Stimulated activated CD4-positive, alpha-beta T cell treated with anti-CD3 and anti-CD28 coated beads, Interleukin-4, amount 100 ng/mL, for 1 hour (primary cell): ENCODE measurements around the gene MYL12B.
"Not testable (repeated sequence)": the region's sequence is repeated elsewhere in the genome, so short reads cannot be mapped to it uniquely, and the experiment has no call there.

ENCODE experiments used
- DNase-seq: peaks from one replicate; pipeline ENCODE4 v3.0.0-alpha.2; 2020

Gene MYL12B

DNA sequence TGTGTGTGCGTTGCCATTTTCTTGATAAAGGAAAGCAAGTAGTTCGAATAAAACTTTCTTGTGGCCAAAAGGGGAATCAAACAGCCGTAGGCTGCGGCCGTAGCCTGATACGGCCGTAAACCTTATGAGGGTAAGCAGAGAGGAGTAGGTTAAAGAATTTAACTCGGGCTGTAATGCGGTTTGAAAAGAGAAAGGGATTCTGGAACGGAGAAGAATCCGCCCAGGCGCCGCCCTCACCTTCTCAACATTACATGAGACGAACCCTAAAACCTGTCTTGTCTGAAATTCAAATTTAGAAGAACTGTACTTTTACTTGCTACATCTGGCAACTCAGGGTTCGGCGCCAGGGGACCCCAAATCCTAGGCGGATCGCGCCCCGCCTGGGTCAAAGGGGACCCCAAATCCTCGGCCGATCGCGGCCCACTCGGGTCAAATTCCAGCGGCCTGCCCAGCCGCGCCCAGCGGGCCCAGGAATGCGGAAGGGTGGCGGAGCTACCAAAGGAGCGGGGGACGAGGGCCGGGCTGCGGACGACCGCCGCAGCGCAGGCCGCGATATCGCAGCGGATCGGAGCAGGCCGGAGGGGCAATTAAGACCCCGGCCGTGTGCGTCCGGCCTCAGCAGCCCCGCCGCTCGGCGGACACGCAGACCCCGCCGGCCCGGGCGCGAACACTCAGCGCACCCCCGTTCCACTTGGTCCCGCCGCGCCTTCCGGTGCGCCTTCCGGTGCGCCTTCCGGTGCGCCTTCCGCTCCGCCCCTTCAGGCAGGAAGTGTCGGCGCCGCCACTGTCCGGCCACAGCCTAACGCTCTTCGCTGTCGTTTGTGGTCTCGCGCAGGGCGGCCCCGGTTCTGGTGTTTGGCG, at the start of gene MYL12B:
Gene MYL12B, plus strand, starts transcription at position 761 of the 861 bp plus-strand sequence. CDS start 10,766 bp downstream, outside the sequence.
- peak; percentile 77 for DNase-seq

DNA sequence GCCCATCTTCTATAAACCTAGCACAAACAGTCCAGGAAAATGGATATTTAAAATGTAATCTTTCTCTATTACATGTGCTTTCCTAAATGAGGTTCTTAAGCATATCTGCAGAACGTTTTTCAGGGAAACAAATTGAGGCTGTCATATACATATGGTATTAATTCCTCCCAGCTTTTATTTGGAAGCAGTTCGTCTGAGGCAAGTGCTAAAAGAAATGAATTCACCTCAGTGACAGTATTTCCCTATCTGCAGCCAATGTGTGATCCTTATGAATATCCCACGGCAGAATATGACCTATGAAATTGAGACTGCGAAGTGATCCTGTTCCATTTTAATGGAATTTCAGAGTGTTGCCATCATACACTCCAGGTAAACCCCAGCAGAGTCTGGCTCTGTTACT, 49.3 kb upstream of the MYL12B start:
- no peak for DNase-seq

DNA sequence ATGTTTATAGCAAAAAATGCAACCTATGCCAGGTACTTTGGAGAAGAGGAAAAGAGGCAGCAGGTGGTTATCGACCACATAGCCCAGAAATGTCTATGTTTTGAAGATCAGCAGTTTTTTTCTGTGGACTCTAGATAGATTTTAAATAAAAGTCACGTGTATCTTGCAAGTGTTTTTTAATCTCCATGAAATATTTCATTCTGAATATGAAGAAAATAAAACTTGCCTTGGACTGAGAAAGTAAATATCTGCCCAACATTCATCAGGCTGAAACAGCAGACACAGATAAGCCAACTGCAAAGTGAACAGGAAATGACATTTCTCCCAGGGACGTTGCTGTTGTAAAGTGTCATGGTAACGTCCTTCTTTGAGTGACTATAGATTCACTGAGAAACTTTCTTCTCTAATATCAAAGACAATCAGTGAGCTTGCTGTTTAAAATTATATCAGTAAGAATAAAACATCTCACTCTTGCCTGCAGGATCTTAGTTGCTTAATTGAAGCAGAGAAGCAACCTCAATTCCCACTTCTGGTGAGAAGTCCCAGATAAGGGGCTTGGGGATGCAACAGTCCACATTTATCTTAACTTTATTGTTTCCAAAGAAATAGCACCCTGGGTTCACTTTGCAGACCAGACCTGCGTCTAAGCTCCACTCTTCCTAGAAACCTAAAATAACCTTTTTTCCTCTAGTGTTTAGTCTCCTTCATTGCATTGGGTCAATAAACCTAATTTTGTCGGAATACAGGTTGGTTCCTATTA, 48.5 kb upstream of the MYL12B start:
- no peak for DNase-seq

DNA sequence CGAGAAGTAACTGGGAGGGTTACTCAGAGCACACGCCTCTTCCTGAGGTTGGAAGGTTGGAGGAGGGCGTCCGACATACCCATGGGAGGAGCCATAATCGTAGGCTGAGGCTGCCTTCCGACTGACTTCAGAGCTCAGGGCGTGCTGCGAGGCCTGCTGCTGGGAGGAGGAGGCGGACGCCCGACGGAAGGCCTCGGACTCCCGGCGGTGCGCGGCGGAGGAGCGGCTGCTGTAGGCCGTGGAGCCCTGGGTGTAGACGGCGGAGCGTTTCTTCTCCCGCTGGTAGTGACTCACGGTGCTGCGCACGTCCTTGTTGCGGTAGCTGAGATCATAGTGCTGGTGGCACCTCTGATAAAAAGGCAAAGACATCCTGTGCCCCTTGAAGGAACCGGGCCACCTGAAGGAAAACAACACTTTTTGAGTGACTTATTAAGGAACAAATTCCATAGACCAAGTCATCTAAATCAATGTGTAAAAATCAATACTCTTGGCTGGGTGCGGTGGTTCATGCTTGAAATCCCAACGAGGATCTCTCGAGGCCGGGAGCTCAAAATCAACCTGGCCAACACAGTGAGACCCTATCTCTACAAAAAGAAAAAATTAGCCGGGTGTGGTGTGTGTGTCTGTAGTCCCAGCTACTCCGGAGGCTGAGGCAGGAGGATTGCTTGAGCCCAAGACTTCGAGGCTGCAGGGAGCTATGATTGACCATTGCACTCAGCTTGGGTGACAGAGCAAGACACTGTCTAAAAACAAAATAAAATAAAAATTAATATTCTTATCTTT, 46.9 kb upstream of the MYL12B start:
- DNase-seq = no peak

DNA sequence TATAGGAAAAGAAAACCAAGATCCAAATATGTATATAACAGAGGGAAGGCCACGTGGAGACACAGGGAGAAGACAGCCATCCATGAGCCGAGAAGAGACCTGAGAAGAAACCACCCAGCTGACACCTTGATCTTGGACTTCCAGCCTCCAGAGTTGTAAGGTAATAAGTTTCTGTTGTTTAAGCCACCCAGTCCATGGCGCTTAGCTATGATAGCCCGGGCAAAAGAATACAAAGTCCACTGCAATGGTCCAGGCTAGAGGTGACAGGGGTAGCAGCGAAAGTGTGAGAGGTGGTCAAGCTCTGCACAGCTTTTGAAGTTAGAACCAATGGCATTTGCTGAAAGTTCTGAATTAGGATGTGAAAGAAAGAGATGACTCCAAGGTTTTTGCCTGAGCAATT, 44.9 kb upstream of the MYL12B start:
- no peak for DNase-seq

DNA sequence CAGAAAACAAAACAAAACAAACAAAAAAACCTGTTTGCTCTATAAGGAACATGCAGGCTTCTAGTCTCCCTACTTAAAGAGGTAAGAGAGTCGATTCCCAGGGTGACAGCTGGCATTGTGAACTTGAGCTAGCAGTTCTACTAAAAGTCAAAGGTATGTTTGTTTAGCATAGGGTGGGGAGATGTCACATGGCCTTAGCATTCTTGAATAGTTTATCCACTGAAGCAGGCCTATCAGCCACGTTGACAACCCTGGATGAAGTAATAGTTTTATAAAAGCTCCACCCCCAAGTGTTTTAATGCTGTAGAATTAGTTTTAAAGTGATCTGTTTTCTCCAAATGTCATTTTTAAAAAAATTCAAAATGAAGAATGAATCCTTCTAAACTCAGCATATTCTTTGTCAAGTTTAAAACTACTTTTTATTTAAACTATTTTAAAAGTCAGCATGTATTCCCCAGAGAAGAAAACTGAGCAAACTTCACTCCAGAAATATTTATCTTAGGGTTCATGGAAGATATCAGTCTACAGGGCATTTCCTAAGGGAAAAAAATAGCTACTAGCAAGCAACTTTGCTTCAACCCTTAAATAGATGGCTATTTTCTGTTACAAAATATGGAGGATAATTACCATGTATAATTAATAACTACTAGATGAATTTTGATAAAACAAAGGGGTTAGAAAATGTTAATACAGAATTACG, 43.8 kb upstream of the MYL12B start:
- DNase-seq = no peak

DNA sequence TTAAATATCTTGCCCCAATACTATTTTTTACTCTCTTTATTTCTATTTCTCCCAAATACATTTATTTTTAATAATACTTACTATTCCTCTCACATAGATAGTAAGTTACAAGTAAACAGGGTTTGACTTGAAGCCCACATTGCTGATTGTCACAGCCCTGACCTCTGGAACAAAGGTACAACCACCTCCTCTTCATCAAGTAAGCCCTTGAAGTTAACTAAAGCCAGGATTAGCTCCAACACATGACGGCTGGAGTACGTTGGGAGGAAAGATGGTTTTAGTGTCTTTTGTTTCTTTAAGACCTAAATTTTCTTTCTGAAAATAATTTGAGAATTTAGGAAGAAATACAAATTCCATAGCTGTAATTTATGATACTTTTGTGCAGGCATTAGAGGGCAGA, 43.1 kb upstream of the MYL12B start:
- no peak for DNase-seq

DNA sequence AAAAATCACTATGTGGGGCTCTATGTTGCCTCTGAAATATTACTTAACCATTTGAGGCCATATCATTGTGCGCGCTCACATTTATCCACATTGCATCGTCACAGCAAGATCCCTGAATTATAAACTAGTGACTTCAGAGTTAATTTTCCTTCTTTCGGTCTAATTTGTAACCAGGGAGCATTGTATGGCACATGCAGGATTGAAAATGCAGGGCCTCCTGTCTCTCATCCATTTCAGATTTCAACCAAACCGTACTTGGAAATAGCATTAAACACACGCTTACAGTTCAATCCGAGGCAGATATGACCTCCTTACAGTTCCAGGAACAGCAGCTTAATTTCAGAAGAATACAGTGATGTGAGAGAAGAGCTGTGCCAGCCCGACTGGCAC, 42.7 kb upstream of the MYL12B start:
- no peak for DNase-seq

DNA sequence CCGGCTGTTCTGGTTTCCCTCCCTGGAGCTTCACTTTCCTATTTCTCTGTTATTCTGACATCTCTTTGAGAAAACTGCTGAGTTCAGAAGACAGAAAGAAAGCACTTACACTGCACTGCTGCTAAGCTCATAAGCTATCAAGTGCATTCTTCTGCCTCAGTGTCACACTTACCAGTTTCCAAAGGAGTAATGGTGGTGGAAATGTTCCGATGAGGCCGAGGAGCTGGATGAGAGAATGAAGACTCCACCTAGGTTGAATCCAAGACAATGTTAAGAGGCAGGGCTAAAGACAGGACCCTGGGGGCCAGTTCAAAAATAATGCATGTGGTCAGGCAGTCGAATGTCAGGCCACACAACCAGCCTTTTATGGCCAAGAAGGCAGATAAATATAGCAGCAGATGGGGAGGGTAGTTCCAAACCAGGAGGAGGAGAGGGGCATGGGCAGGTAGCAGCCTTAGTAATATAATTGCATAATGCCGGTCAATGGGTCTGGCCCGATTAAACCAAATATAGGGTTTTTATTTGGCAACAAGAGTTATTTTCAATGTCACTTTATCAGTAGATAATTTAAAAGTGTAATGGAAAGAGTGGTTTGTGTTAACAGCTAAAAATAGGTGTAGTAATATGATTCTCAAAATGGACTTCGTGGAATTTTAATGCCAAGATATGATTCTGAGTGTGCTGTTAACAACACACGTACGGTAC, 42.1 kb upstream of the MYL12B start, which contains the start of gene MYOM1:
Gene MYOM1, minus strand, starts transcription at position 338 of the 705 bp plus-strand sequence. CDS start 4,745 bp downstream, outside the sequence.
- DNase-seq = no peak

DNA sequence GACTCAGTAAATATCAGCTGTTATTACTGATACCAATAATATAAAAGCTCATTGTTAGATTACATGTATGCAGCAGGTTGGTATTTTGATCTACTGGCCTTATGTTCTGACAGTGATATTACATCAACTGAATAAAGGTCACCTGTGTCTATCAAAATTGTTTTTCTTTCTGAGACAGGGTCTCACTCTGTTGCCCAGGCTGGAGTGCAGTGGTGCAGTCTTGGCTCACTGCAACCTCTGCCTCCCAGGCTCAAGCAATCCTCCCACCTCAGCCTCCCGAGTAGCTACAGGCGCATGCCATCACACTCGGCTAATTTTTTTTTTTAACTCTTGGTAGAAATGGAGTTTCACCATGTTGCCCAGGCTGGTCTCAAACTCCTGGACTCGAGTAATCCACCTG, 41.1 kb upstream of the MYL12B start:
- DNase-seq = not testable (repeated sequence)

DNA sequence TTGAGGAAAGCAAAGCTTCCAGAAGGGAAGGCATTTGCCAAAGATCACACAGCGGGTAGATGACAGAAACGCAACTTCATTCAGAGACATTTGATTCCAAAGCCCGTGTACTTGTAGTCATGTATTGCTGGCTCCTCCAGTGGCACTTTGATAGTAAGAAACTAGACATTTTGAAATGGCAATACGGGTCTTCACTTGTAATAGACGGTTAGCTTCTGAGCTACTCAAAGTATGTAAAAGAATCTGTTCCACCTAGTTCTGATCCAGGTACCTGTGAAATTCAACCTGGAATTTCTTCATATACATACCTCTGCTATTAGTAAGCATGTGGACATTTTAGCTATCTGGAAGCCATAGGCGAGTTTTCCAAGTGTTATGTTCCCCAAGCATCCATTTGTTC, 40.4 kb upstream of the MYL12B start:
- no peak for DNase-seq

DNA sequence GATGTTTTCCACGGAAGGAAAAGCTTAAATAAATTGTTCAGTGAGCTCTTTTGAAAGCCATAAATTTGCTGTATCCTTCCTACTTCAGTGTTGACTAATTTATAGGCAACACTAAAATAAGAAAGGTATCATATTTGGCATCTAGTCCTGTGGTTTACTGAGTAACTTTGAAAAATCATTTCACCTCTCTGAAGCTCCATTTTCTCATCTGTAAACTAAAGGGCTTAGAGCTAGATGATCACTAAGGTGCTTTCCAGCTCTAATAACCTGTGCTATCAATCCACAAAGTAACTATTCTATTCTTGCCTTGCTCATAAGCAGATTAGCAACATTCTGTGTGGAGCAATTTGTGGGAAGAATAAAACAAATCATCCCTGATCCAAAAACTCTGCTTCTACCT, 38.6 kb upstream of the MYL12B start:
- DNase-seq = no peak

DNA sequence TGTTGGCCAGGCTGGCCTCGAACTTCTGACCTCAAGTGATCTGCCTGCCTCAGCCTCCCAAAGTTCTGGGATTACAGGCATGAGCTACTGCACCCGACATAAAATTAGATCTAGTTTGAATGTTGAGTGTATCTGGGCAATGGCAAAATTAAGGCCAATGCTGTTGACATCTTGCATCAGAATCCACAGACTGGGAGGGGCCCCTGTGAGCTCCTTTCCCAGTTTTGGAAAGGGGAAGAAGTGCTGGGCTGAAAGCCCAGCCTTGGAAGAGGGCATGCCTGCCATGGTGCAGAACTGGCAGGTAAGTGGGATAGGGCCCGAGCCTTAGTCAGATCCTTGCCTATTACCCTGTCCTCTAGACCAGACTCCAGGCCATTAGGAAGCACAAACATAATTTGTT, 37.7 kb upstream of the MYL12B start:
- no peak for DNase-seq

DNA sequence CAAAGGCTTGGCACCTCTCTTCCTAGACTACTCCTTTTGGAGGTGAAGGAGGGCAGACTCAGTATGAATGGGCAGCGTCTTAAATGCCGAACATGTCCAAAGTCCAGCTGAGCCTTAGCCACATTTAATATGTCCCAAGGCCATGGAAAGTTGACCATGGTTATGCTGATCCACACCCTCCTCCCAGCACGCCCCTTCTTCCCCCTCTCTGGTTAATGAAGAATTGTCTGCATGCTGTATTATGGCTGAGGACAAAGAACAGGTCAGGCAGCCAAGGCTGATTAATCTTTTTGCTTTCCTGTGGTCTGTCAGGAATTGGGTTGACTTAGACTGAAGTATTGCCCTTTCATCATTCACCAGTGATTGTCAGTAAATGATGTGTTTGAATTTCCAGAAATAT, 36.3 kb upstream of the MYL12B start:
- no peak for DNase-seq

DNA sequence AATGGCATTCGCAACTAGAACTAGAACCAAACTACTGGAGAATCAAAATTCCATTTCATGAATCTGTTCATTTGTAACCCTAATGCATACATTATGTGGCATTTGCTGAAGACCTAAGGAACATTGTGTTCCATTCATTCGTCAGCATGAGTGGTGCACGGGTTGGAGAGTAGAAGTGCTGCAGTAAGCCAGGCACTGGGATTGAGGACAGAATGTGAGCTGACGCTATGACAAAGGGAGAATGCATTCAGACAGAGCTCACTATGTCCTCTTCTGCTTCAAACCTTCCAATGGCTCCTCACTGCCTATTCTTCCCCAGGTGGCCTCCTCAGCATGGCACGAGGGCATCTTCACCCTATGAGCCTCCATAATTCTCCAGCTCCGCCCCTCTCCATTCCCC, 35.9 kb upstream of the MYL12B start:
- no peak for DNase-seq

DNA sequence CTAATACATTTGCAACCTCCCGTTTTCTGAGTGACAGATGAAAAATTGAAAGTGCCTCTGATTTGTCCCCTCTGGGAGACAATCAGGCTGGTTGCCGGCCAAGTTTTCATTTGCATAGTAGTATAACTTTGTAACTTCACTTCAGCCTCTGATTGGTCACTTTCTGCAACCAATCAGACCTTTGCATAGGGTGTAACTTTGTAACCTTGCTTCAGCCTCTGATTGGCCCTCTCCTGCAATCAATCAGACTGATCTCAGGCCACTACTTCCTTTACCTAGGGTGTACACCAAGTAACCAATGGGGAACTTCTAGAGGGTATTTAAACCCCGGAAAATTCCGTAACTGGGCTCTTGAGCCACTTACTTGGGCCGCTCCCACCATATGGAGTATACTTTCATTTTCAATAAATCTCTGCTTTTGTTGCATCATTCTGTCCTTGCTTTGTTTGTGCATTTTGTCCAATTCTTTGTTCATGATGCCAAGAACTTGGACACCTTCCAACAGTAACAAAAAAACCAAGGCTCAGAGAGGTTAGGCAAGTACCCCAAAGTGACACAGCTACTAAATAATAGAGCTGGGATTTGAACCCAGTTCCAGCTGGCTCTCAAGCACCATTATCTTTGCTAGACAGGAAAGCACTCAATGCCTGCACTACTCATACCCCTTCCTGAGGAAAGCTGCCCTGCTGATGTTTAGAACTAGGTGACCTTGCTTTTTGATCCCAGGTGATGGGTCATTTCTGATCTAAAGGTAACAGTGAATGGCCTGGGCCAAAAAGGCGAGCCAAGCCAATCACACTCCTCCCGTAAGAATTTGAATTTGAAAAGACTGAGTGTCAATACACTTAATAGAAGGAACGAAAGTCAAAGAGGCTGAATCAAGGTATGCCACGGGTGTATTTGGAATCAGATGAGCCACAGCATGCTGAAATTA, 31.3 kb upstream of the MYL12B start:
- DNase-seq = no peak

DNA sequence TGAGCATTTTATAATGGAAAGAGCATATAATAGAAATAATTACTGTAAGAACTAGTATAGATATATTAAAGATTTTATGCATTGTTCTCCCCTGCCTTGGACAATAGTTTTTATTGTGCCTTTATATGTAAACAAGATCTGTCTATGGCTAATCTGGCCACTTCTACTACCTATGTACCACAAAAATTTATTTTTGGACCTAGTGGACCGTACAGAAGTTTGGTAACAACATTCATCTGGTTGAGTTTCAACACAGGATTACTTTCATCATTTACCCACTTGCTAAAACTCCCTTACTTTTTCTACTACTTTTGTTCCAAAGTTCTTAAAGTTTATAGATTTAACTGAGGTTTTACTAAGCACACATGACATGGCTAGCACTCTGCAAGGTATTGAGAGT, 28.9 kb upstream of the MYL12B start:
- DNase-seq = no peak

DNA sequence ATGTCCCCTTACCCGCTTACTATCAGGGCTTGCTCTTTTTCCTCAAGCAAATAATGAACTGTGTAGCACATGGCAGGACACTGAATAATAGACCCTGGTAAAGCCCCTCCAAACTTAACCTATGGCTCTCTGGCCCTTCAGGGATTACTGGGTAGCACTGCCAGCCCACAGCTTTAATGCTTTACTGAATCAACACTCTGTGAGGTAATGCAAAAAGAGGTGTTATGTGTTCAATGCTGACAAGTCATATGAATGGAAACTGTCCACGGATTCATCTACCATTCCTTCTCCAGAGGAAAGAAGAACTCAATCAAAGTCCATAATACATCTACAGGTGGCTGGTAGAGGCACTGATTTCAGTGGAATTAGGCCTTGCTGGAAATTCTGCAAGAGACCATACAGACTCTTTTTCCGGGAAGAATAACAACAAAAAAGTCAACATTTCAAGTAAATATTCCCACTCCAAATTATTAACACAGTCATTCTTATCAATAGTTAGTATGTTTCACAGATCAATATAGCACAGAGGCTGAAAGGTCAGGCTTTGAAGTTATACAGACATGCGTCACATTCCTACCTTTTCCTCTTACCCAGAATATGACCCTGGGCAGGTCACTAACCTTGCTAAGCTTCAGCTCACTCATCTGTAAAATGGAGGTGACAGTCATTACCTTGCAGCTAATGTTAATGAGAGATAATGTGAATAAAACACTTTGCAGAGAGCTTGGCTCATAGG, 28.3 kb upstream of the MYL12B start:
- no peak for DNase-seq

DNA sequence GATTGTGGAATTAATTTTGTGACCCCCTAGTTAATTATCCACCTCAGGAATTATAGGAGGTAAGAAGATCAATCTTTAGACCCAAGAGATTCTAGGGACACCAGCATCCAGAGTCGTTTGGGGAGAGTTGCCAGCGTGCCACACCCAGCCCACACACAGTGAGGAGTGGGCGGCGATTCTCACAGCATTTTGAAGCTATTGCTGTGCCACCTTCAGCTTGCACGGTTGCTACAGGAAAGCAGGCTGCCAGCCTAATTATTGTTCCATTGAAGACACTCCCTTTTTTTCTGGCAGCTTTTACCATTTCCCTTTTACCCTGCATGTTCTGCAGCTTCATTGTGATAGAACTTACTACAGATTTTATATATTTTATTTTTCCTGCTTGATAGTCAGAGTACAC, 27.5 kb upstream of the MYL12B start:
- no peak for DNase-seq

DNA sequence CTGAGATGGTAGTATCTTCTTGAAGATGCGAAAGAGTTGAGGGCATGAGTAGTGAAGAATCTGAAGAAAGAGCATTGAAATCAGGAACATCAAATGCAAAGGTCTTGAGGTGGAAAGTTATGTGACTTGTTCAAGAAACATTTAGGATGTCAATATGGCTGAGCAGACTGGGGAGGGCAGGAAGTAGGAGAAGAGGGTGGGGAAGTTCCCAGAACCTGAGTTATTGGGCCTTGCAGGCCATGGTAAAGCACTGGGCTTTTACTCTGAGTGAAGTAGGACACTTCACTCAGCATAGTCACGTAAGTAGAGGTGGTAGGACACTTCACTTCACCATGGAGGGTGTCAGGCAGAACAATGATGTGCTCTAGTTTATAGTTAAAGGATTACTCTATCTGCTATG, 26.1 kb upstream of the MYL12B start:
- no peak for DNase-seq
